SK-N-MC (cell line): Measurements from ENCODE around the gene FAAP20.

ENCODE experiments used
- EZH2 ChIP-seq: fragments of 200-600 bp; sonication (generic); IDR thresholded peaks from one replicate; pipeline ENCODE4 v1.6.1; 2017; ENCODE audit warnings: antibody characterized with exemption
- FOXP2 ChIP-seq: optimal IDR thresholded peaks from 2 replicates; pipeline ENCODE3; 2011; ENCODE audit warnings: mild to moderate bottlenecking, moderate library complexity; ENCODE audit not compliant: insufficient read depth; ENCODE audit errors: extremely low read length, control extremely low read depth
- POLR2AphosphoS5 ChIP-seq: IDR thresholded peaks from 2 replicates; pipeline ENCODE4 v1.6.1; 2012; ENCODE audit warnings: mild to moderate bottlenecking, low read depth, low read length, borderline replicate concordance

GRCh38 chr1:2184934-2185333 is 9.6 kb downstream of the FAAP20 start:
- TF ChIP-seq EZH2: no peak
- no peak for TF ChIP-seq POLR2AphosphoS5
- no peak for TF ChIP-seq FOXP2
